K562 (cell line): ENCODE results near the gene BNIP2. TPM values are rescaled to one million over a fixed set of nuclear protein-coding genes. Genes with fewer than 3 reads are reported as not detected.

Source experiments
- ATF7 ChIP-seq: fragments of 450-650 bp; IDR thresholded peaks from 2 replicates; pipeline ENCODE4 v1.7.1; 2014; ENCODE audit warnings: mild to moderate bottlenecking, moderate library complexity
- DMBX1 ChIP-seq: fragments of 250-450 bp; sonication (Bioruptor Pico); IDR thresholded peaks from 2 replicates; pipeline ENCODE4 v1.8.0; 2022; ENCODE audit warnings: inconsistent platforms, mild to moderate bottlenecking, moderate library complexity, borderline replicate concordance
- E4F1 ChIP-seq: fragments of 250-450 bp; sonication (Bioruptor Pico); IDR thresholded peaks from 2 replicates; pipeline ENCODE4 v1.5.0; 2021; ENCODE audit warnings: mild to moderate bottlenecking, borderline replicate concordance
- ILF3 ChIP-seq: fragments of 450-650 bp; IDR thresholded peaks from 2 replicates; pipeline ENCODE4 v1.6.1; 2018; ENCODE audit warnings: antibody characterized with exemption, mild to moderate bottlenecking, moderate library complexity, borderline replicate concordance
- MEIS2 ChIP-seq: fragments of 450-650 bp; IDR thresholded peaks from 2 replicates; pipeline ENCODE4 v1.6.1; 2014; ENCODE audit warnings: mild to moderate bottlenecking; ENCODE audit not compliant: partially characterized antibody
- PHF8 ChIP-seq: fragments of 200-600 bp; sonication (generic); IDR thresholded peaks from 2 replicates; pipeline ENCODE4 v1.6.1; 2012; ENCODE audit warnings: mixed run types, mild to moderate bottlenecking, inconsistent platforms, low read length, moderate library complexity, borderline replicate concordance
- POLR2A ChIP-seq: fragments of 450-650 bp; conservative IDR thresholded peaks from 2 replicates; pipeline ENCODE4 v1.6.1; 2016
- PTBP1 ChIP-seq: fragments of 200-400 bp; formaldehyde crosslinking; IDR thresholded peaks from 2 replicates; pipeline ENCODE4 v1.6.1; 2017; ENCODE audit warnings: low read depth, low read length
- RBM17 ChIP-seq: fragments of 200-400 bp; formaldehyde crosslinking; IDR thresholded peaks from 2 replicates; pipeline ENCODE4 v1.6.1; 2017; ENCODE audit warnings: low read depth, mild to moderate bottlenecking, low read length, borderline replicate concordance
- RFX7 ChIP-seq: fragments of 250-450 bp; sonication (Bioruptor Pico); IDR thresholded peaks from 2 replicates; pipeline ENCODE4 v1.5.1; 2021; ENCODE audit warnings: mild to moderate bottlenecking
- SAFB2 ChIP-seq: fragments of 200-400 bp; formaldehyde crosslinking; IDR thresholded peaks from 2 replicates; pipeline ENCODE4 v1.6.1; 2018; ENCODE audit warnings: borderline replicate concordance, low read length, low read depth, moderate library complexity; ENCODE audit not compliant: severe bottlenecking
- ZBTB7A ChIP-seq: IDR thresholded peaks from 2 replicates; pipeline ENCODE4 v1.6.1; 2011; ENCODE audit warnings: low read depth, mild to moderate bottlenecking, low read length, moderate library complexity, borderline replicate concordance; ENCODE audit not compliant: control insufficient read depth
- ZFX ChIP-seq: sonication (generic); formaldehyde crosslinking; IDR thresholded peaks from 2 replicates; pipeline ENCODE4 v1.8.0; 2022; ENCODE audit warnings: mild to moderate bottlenecking, missing genetic modification reagents, moderate library complexity
- ZMIZ1 ChIP-seq, 2 experiments: fragments of 150-350 bp in 1 of 2; IDR thresholded peaks; 2 replicates each; pipeline ENCODE4 v1.6.1; 2012 to 2016; ENCODE audit warnings: low read depth in 2 of 2, low read length in 2 of 2, mild to moderate bottlenecking in 1 of 2, moderate library complexity in 1 of 2
- ZNF124 ChIP-seq: sonication (generic); formaldehyde crosslinking; IDR thresholded peaks from 2 replicates; pipeline ENCODE4 v1.8.1; 2022; ENCODE audit warnings: missing genetic modification reagents
- polyA plus RNA-seq, 8 experiments: library from polyadenylated mRNA; depleted of rRNA in 4 of 8; stranded (reverse) in 5 of 8; unstranded in 3 of 8; fragments of >200 nt; fragmentation: Nextera tagmentation in 2 of 8; fragmentation: Illumina TruSeq in 1 of 8; extraction: Ambion mirVana in 2 of 8; extraction: Trizol in 1 of 8; gene quantifications; 2 replicates each; pipeline versions ENCODE4 v1.2.1 to v1.2.3, GENCODE V29; 2011 to 2014; ENCODE audit warnings: inconsistent platforms in 1 of 8, missing spikeins in 1 of 8
- total RNA-seq, 7 experiments: library from RNA; depleted of rRNA in 6 of 7; stranded (reverse); fragments of >200 nt in 6 of 7; fragmentation: Illumina TruSeq in 2 of 7; extraction: Trizol in 2 of 7; gene quantifications; 2 replicates each; pipeline versions ENCODE4 v1.2.1 to v1.2.3, GENCODE V29; 2011 to 2021; ENCODE audit warnings: low replicate concordance in 1 of 7
- TF ChIP-seq, protein P1 (sequence below): conservative IDR thresholded peaks from 2 replicates; pipeline ENCODE4 v1.6.1; 2011; ENCODE audit warnings: low read depth, mild to moderate bottlenecking, low read length; ENCODE audit not compliant: control insufficient read depth
- TF ChIP-seq, protein P2 (sequence below), 2 experiments: fragments of 450-650 bp; conservative IDR thresholded peaks; 2 replicates each; pipeline ENCODE4 v1.6.1; 2017; ENCODE audit warnings: mild to moderate bottlenecking in 2 of 2, moderate library complexity in 2 of 2

The BNIP2 gene
- total and polyA plus RNA-seq, 9 of the 15 experiments (the other 6 are each of a cell fraction or from before 2014, with no cell fraction given), result 19.6 to 88.0 (median 52.5) TPM

- TF ChIP-seq E4F1 (CRISPR knock-in tag), result no peak
- TF ChIP-seq ZNF124 (CRISPR knock-in tag), result no peak
- 0 out of 2 replicates have a peak, but pooled peaks have one; percentile 62 for TF ChIP-seq RFX7
- TF ChIP-seq, protein P1, sequence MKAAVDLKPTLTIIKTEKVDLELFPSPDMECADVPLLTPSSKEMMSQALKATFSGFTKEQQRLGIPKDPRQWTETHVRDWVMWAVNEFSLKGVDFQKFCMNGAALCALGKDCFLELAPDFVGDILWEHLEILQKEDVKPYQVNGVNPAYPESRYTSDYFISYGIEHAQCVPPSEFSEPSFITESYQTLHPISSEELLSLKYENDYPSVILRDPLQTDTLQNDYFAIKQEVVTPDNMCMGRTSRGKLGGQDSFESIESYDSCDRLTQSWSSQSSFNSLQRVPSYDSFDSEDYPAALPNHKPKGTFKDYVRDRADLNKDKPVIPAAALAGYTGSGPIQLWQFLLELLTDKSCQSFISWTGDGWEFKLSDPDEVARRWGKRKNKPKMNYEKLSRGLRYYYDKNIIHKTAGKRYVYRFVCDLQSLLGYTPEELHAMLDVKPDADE, result peak; percentile 81; the same call in 1 of the 2 replicates
- TF ChIP-seq ZFX, result peak; percentile 93
- TF ChIP-seq RBM17, result no peak
- peak; percentile 96 for TF ChIP-seq POLR2A
- TF ChIP-seq ZBTB7A, result peak; percentile 45; the same call in 1 of the 2 replicates
- TF ChIP-seq ILF3, result no peak
- TF ChIP-seq ZMIZ1 (IDR thresholded peaks at IDR 0.05; ENCODE audit: low read depth in 2 of 2, low read length in 2 of 2), result peak in 1 of 2 experiments; percentile 56; a peak in 1 of 4 replicates
- TF ChIP-seq, protein P2, sequence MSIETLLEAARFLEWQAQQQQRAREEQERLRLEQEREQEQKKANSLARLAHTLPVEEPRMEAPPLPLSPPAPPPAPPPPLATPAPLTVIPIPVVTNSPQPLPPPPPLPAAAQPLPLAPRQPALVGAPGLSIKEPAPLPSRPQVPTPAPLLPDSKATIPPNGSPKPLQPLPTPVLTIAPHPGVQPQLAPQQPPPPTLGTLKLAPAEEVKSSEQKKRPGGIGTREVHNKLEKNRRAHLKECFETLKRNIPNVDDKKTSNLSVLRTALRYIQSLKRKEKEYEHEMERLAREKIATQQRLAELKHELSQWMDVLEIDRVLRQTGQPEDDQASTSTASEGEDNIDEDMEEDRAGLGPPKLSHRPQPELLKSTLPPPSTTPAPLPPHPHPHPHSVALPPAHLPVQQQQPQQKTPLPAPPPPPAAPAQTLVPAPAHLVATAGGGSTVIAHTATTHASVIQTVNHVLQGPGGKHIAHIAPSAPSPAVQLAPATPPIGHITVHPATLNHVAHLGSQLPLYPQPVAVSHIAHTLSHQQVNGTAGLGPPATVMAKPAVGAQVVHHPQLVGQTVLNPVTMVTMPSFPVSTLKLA (conservative IDR thresholded peaks at IDR 0.05), result peak; percentile 61 to 83
- no peak for TF ChIP-seq DMBX1 (CRISPR knock-in tag)
- peak; percentile 75 for TF ChIP-seq MEIS2
- peak; percentile 73; the same call in 1 of the 2 replicates for TF ChIP-seq ATF7
- no peak for TF ChIP-seq PTBP1
- peak; percentile 92 for TF ChIP-seq PHF8
- no peak for TF ChIP-seq SAFB2
Observed at GRCh38 chr15:59656897-59657634, 32.1 kb downstream of the BNIP2 start, which contains the start of gene GTF2A2 (continued).
